ENCODE results near the gene ADGRL4.
"Not testable (repeated sequence)": the region's sequence is repeated elsewhere in the genome, so short reads cannot be mapped to it uniquely, and the experiment has no call there.

The ADGRL4 gene

DNA sequence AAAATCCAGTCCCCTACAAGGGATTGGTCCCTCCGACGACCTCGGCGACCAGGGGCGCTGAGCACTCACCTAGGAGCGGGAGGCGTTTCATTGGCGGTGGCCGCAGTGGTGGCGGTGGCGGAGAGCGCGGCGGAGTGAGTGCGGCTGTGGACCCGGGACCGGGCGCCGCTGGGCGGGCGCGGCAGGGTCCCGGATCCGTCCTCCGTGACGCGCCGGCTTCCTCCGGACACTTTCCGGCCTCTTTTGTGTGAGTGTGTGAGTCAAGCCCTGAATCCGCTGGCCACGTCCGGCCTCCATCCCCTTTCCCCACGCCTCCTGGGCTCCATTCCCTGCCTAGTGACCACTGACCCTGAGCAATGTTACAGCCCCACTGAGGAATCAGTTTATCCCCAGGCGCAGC lies at the start of gene ADGRL4:
TSS of gene ADGRL4 (minus strand) at position 167 of the 400 bp plus-strand sequence. CDS start at position 91, 76 bp downstream.
- DNase-seq (ENCODE audit: low read depth): no peak

DNA sequence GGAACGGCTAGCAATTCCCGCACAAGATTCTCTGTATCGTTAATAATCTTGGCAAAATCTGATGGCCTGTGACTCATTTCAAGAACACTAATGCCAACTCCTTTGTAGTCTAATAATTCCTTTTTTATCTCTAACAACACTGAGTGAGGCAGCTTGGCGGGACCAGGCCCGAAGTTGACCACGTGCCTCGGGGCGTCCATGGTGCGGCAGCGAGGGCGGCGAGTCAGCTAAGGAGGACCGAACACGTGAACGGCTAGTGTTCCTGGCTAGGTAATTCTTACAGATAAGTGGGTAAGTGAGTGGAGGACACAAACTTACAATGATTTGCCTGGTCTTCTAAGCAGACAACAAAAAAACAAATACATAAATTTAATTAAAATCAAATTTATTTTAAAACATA lies 49.3 kb upstream of the ADGRL4 start:
- no peak for DNase-seq (ENCODE audit: low read depth)

DNA sequence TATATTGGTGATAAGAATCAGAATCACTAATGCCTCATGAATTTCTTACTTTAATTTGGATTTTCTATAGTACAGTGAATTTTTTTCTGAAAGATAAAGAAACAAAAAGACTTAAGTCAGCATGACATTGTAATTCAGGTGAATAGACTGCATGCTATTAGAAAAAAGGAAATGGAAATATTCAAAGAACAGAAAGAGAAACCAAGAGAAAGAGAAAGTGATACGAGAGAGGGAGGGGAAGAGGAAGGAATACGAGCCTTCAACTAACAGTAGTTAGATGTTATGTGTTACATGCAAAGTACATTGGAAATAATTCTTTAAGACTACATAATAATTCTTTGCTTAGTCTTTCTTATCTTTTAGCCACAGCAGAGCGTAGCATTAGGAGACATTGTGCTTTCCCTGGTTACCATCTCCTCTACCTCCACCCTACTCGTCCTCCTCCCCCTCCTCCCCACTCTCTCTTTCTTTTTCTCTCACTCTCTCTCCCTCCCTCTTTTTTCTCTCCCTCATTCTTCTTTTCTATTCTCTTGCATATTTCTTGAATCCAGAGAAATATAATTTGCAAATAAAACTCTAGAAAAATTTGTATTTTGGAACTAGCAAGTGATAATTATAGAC lies 46.4 kb upstream of the ADGRL4 start:
- no peak for DNase-seq (ENCODE audit: low read depth)

GRCh38 chr1:79044974-79045650 lies 38.6 kb upstream of the ADGRL4 start:
- no peak for DNase-seq (ENCODE audit: low read depth)

- DNase-seq (ENCODE audit: low read depth): no peak
Observed at GRCh38 chr1:79043506-79043905, 37.0 kb upstream of the ADGRL4 start.

- no peak for DNase-seq (ENCODE audit: low read depth)
Observed at GRCh38 chr1:79042539-79042938, 36.0 kb upstream of the ADGRL4 start.

DNA sequence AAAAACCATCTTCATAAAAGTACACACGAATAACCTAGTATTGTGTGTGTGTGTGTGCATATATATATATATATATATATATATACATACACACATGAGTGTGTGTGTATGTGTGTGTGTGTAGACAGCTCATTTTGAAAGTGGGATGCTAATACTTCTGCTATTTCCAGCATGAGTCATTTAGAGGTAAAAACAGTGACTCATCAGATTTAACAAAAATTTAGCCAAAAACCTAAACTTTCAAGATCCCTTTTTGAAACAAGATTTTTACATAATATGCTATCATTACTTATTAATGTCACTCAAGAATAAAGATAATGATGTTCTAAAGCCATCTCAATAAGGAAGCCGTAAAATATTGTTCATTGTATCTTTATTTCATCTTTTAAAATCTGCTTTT lies 35.6 kb upstream of the ADGRL4 start:
- DNase-seq (ENCODE audit: low read depth): no peak

DNA sequence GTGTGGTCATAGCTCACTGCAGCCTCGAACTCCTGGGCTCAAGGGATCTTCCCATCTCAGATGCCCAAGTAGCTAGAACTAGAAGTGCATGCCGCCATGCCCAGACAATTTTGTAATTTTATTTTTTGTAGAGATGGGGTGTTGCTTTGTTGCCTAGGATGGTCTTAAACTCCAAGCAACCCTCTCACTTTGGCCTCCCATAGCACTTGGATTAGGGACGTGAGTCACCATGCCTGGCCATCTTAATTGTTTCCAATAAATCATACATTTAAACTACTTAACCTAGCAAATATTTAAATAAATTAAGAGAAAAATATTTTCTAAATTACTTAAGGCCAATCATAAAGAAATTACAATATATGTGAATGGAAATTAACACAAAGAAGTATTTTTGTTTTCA lies 35.1 kb upstream of the ADGRL4 start:
- no peak for DNase-seq (ENCODE audit: low read depth)

DNA sequence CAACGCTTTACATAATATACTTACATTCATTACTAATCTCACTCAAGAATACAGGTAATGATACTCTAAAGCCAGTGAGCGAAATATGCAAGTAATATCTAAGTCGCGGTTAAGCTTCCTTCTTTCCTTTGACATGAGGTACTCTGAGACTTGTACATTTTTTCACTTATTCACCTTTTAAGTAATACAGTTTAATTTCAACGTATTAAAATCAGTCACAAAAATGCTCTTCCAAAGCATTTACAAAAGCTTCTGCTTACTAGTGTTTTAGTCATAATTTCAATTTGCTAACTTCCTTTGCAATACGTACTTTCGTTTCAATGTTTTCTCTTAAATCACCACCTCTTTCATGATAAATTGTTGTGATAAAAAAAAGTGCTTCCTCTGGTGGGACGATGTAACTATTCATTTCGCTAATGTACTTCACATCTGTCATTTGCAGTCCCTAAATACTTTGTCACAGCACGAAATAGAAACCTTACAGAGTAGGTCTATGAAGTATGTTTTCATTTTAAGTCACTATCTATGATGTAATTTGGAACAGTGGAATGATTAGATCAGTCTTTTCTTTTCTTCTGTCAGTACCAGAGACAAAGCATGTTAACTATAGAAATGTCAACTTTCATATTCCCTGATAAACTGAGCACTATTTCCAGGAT lies 34.0 kb upstream of the ADGRL4 start:
- no peak for DNase-seq (ENCODE audit: low read depth)

DNA sequence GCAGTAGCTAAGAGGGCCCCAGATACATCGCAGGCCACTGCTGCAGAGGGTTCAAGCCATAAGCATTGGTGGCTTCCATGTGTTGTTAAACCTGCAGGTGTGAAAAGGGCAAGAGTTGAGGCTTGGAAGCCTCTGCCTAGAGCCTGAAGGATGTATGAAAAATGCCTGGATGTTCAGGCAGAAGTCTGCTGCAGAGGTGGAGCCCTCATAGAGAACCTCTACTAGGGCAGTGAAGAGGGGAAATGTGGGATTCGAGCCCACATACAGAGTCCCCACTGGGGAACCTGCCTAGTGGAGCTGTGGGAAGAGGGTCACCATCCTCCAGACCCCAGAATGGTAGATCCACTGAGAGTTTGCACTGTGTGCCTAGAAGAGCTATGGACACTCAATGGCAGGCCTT lies 30.6 kb upstream of the ADGRL4 start:
- DNase-seq (ENCODE audit: low read depth): no peak

- no peak for DNase-seq (ENCODE audit: low read depth)
Observed at GRCh38 chr1:79012500-79012899, 6.0 kb upstream of the ADGRL4 start.

GRCh38 chr1:79010589-79010988 lies 4.1 kb upstream of the ADGRL4 start:
- DNase-seq (ENCODE audit: low read depth): no peak

GRCh38 chr1:79005945-79006344 lies 585 bp downstream of the ADGRL4 start:
- no peak for DNase-seq (ENCODE audit: low read depth)

DNA sequence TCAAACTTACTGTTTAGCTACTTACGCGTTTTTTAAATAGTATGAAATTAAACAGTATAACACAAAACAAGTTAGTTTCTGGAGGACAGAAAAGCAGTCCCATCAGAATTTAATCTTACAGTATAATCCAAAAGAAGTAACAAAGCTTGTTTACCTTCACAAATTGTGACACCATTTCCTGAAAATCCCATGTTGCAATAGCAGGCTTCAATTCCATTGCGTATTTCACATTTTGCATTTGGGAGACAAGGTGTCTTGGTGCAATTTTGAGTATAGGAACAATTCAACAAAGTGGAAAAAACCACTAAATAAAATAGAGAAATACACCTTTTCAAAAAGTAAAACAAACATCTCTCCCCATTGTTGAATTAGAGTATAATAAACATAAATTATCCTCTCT lies 1.6 kb downstream of the ADGRL4 start:
- DNase-seq (ENCODE audit: low read depth): no peak

DNA sequence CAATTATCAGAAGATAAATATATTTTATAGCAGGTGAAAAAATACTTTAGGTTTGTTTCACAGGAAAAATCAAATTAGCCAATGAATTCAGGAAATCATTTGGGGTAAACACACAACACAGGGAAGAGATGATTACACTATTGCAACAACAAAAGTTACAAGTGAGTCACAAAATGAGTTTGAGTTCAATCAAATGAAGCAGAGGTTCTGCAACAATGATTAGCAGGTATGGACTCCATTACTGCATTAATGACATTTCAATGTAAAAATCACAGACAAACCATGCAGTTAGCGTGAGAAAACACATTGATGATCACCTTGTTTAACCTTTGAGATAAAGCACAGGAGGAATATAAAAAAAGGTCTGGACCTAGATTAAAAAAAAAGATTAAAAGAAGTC lies 9.7 kb downstream of the ADGRL4 start:
- no peak for DNase-seq (ENCODE audit: low read depth)

GRCh38 chr1:78987042-78987441 lies 19.5 kb downstream of the ADGRL4 start:
- no peak for DNase-seq (ENCODE audit: low read depth)

GRCh38 chr1:78980511-78980910 lies 26.0 kb downstream of the ADGRL4 start:
- DNase-seq (ENCODE audit: low read depth): no peak

GRCh38 chr1:78972723-78973122 lies 33.8 kb downstream of the ADGRL4 start:
- DNase-seq (ENCODE audit: low read depth): no peak

GRCh38 chr1:78967091-78967490 lies 39.4 kb downstream of the ADGRL4 start:
- not testable (repeated sequence) for DNase-seq (ENCODE audit: low read depth)

DNA sequence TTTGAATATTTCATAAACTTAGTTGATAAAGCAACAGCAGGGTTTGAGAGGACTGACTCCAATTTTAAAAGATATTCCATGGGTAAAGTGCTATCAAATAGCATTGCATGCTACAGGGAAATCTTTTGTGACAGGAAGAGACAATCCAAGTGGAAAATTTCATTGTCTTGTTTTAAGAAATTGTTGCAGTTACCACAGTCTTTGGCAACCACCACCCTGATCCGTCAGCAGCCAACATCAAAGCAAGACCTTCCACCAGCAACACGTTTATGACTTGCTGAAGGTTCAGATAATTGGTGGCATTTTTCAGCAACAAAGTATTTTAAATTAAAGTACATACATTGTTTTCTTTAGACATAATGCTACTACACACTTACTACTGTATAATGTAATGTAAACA lies 47.8 kb downstream of the ADGRL4 start:
- DNase-seq (ENCODE audit: low read depth): no peak

DNA sequence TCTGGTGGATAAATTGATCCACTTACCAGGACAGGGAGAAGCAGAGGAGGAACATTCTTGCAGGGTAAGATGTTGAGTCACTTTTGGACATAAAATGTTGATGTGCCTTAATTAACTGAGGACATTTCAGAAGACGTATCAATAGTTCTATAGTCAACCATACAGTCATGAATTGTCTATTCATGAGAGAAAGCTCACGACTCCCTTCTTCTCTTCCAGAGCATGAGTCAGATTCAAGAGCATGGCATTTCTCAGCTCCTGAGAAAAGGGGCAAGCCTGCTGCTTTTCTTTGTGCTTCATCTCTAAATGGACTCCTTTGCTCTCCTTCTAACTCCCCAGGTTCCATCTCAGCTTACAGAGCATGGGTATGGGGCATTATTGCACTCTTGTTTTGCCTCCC lies 55.7 kb downstream of the ADGRL4 start:
- no peak for DNase-seq (ENCODE audit: low read depth)

GRCh38 chr1:78949227-78949626 lies 57.3 kb downstream of the ADGRL4 start:
- DNase-seq (ENCODE audit: low read depth): no peak

GRCh38 chr1:78919150-78919549 lies 87.4 kb downstream of the ADGRL4 start:
- DNase-seq (ENCODE audit: low read depth): no peak

GRCh38 chr1:78918157-78918556 lies 88.4 kb downstream of the ADGRL4 start:
- DNase-seq (ENCODE audit: low read depth): no peak

Data from stimulated activated CD8-positive, alpha-beta memory T cell treated with anti-CD3 and anti-CD28 coated beads, Interleukin-15, amount 100 ng/mL, for 1 hour (primary cell).